H9 (cell line): Measurements from ENCODE around the gene VDR. TPM values are rescaled to one million over a fixed set of nuclear protein-coding genes. Genes with fewer than 3 reads are reported as not detected.

Experiments
- DNase-seq: peaks from one replicate; pipeline ENCODE4 v3.0.0-alpha.2; 2017
- H2AFZ ChIP-seq: one replicate; pipeline ENCODE4 v1.6.1; 2013; ENCODE audit warnings: mild to moderate bottlenecking, low read length, control low read depth, moderate library complexity
- H2AK5ac ChIP-seq: 2 replicates; pipeline ENCODE4 v1.6.1; 2013; ENCODE audit warnings: low read length, control low read depth, mixed read lengths; ENCODE audit not compliant: insufficient read length
- H2BK120ac ChIP-seq: one replicate; pipeline ENCODE4 v1.6.1; 2013; ENCODE audit warnings: low read depth, mild to moderate bottlenecking, low read length, control low read depth, inconsistent platforms; ENCODE audit not compliant: poor library complexity, severe bottlenecking
- H2BK12ac ChIP-seq: 2 replicates; pipeline ENCODE4 v1.6.1; 2013; ENCODE audit warnings: low read length, control low read depth, mixed read lengths, low read depth; ENCODE audit not compliant: insufficient read length
- H2BK15ac ChIP-seq: 2 replicates; pipeline ENCODE4 v1.6.1; 2013; ENCODE audit warnings: low read depth, low read length, control low read depth
- H2BK20ac ChIP-seq: one replicate; pipeline ENCODE4 v1.6.1; 2013; ENCODE audit warnings: low read depth, mild to moderate bottlenecking, low read length, control low read depth, inconsistent platforms; ENCODE audit not compliant: poor library complexity, severe bottlenecking
- H2BK5ac ChIP-seq: 2 replicates; pipeline ENCODE4 v1.6.1; 2013; ENCODE audit warnings: low read length, control low read depth, mixed read lengths; ENCODE audit not compliant: insufficient read length
- H3K14ac ChIP-seq: 2 replicates; pipeline ENCODE4 v1.6.1; 2013; ENCODE audit warnings: low read length, control low read depth; ENCODE audit not compliant: insufficient read depth
- H3K18ac ChIP-seq: 2 replicates; pipeline ENCODE4 v1.6.1; 2013; ENCODE audit warnings: low read depth, mild to moderate bottlenecking, mixed read lengths, low read length, control low read depth; ENCODE audit not compliant: insufficient read length
- H3K23ac ChIP-seq: 2 replicates; pipeline ENCODE4 v1.6.1; 2013; ENCODE audit warnings: low read length, control low read depth, mixed read lengths, low read depth; ENCODE audit not compliant: insufficient read length
- H3K23me2 ChIP-seq: 2 replicates; pipeline ENCODE4 v1.6.1; 2013; ENCODE audit warnings: low read depth, mild to moderate bottlenecking, mixed read lengths, low read length, control low read depth; ENCODE audit not compliant: insufficient read length, poor library complexity, severe bottlenecking
- H3K27ac ChIP-seq: 2 replicates; pipeline ENCODE4 v1.5.1; 2013; ENCODE audit warnings: low read length, control low read depth, mixed read lengths, low read depth; ENCODE audit not compliant: insufficient read length
- H3K27me3 ChIP-seq: 2 replicates; pipeline ENCODE4 v1.6.1; 2013; ENCODE audit warnings: low read length, control low read depth, inconsistent platforms; ENCODE audit not compliant: insufficient read depth
- H3K4ac ChIP-seq: 2 replicates; pipeline ENCODE4 v1.6.1; 2013; ENCODE audit warnings: low read depth, mild to moderate bottlenecking, control low read depth, inconsistent platforms, low read length, moderate library complexity
- H3K4me1 ChIP-seq: 2 replicates; pipeline ENCODE4 v1.6.1; 2013; ENCODE audit warnings: low read length, control low read depth, inconsistent platforms; ENCODE audit not compliant: insufficient read depth
- H3K4me2 ChIP-seq: 2 replicates; pipeline ENCODE4 v1.6.1; 2013; ENCODE audit warnings: low read length, control low read depth, mixed read lengths; ENCODE audit not compliant: insufficient read length, insufficient read depth
- H3K56ac ChIP-seq: 2 replicates; pipeline ENCODE4 v1.6.1; 2013; ENCODE audit warnings: low read depth, mild to moderate bottlenecking, mixed read lengths, low read length, control low read depth; ENCODE audit not compliant: insufficient read length
- H3K79me1 ChIP-seq: 2 replicates; pipeline ENCODE4 v1.6.1; 2013; ENCODE audit warnings: low read depth, mild to moderate bottlenecking, moderate library complexity, low read length, control low read depth, inconsistent platforms; ENCODE audit not compliant: insufficient read depth, poor library complexity, severe bottlenecking
- H3K79me2 ChIP-seq: 2 replicates; pipeline ENCODE4 v1.6.1; 2013; ENCODE audit warnings: low read length, control low read depth, inconsistent platforms; ENCODE audit not compliant: insufficient read depth
- H3K9ac ChIP-seq: 2 replicates; pipeline ENCODE4 v1.6.1; 2013; ENCODE audit warnings: low read length, control low read depth, mixed read lengths; ENCODE audit not compliant: insufficient read length; ENCODE audit errors: extremely low read depth
- H3K9me3 ChIP-seq: one replicate; pipeline ENCODE4 v1.6.1; 2013; ENCODE audit warnings: low read depth, low read length, inconsistent platforms; ENCODE audit not compliant: control insufficient read depth
- H3T11ph ChIP-seq: one replicate; pipeline ENCODE4 v1.6.1; 2013; ENCODE audit warnings: mild to moderate bottlenecking, low read length, control low read depth, inconsistent platforms
- H4K20me1 ChIP-seq: one replicate; pipeline ENCODE4 v1.6.1; 2013; ENCODE audit not compliant: control insufficient read depth, insufficient read length, insufficient read depth
- H4K5ac ChIP-seq: 2 replicates; pipeline ENCODE4 v1.6.1; 2013; ENCODE audit warnings: low read depth, mild to moderate bottlenecking, mixed read lengths, low read length, control low read depth; ENCODE audit not compliant: insufficient read length
- H4K8ac ChIP-seq: replicated peaks from 2 replicates; pipeline ENCODE4 v1.6.1; 2013; ENCODE audit warnings: low read length, control low read depth, mixed read lengths, low read depth; ENCODE audit not compliant: insufficient read length
- H4K91ac ChIP-seq: 2 replicates; pipeline ENCODE4 v1.6.1; 2013; ENCODE audit warnings: low read depth, mild to moderate bottlenecking, moderate library complexity, mixed read lengths, low read length, control low read depth; ENCODE audit not compliant: insufficient read length
- H3K27ac Mint-ChIP-seq, 3 experiments: 2 replicates in 2 of 3; 3 replicates in 1 of 3; pipeline ENCODE4 v1.8.0; 2020 to 2021; ENCODE audit warnings: mixed read lengths in 3 of 3, mild to moderate bottlenecking in 1 of 3, moderate library complexity in 1 of 3
- H3K27me3 Mint-ChIP-seq: 2 replicates; pipeline ENCODE4 v1.8.0; 2021; ENCODE audit warnings: low read depth, mild to moderate bottlenecking, moderate library complexity, mixed read lengths
- H3K36me3 Mint-ChIP-seq, 3 experiments: 2 replicates in 2 of 3; 3 replicates in 1 of 3; pipeline ENCODE4 v1.8.0; 2020 to 2021; ENCODE audit warnings: low read depth in 3 of 3, mixed read lengths in 3 of 3; ENCODE audit not compliant: insufficient read depth in 1 of 3
- H3K4me1 Mint-ChIP-seq, 2 experiments: 2 replicates each; pipeline ENCODE4 v1.8.0; 2020; ENCODE audit warnings: mixed read lengths in 2 of 2
- H3K4me3 Mint-ChIP-seq, 2 experiments: 2 replicates in 1 of 2; 3 replicates in 1 of 2; pipeline ENCODE4 v1.8.0; 2020 to 2021; ENCODE audit warnings: mild to moderate bottlenecking in 2 of 2, mixed read lengths in 2 of 2, moderate library complexity in 1 of 2
- H3K9me3 Mint-ChIP-seq, 2 experiments: 2 replicates in 1 of 2; 3 replicates in 1 of 2; pipeline ENCODE4 v1.8.0; 2020; ENCODE audit warnings: mild to moderate bottlenecking in 2 of 2, mixed read lengths in 2 of 2, moderate library complexity in 1 of 2
- WGBS: extraction: QIAGEN DNeasy Blood & Tissue Kit; methylation state at CpG from one replicate; pipeline ENCODE4 v1.1.7; 2013; ENCODE audit warnings: missing lambda C conversion rate, low lambda C conversion rate, mixed read lengths; ENCODE audit not compliant: insufficient read length; ENCODE audit errors: extremely low coverage; 5-methylcytosine and 5-hydroxymethylcytosine counted together
- total RNA-seq: library from RNA; stranded (reverse); gene quantifications from 2 replicates; pipeline ENCODE4 v1.2.1, GENCODE V29; 2021
- TF ChIP-seq, protein P1 (sequence below): fragments of 200-600 bp; sonication (generic); conservative IDR thresholded peaks from 3 replicates; pipeline ENCODE4 v1.8.0; 2021; ENCODE audit warnings: antibody characterized with exemption, mild to moderate bottlenecking

VDR gene
- total RNA-seq, 1 experiment from 2014 or later = 0.61 TPM

DNA sequence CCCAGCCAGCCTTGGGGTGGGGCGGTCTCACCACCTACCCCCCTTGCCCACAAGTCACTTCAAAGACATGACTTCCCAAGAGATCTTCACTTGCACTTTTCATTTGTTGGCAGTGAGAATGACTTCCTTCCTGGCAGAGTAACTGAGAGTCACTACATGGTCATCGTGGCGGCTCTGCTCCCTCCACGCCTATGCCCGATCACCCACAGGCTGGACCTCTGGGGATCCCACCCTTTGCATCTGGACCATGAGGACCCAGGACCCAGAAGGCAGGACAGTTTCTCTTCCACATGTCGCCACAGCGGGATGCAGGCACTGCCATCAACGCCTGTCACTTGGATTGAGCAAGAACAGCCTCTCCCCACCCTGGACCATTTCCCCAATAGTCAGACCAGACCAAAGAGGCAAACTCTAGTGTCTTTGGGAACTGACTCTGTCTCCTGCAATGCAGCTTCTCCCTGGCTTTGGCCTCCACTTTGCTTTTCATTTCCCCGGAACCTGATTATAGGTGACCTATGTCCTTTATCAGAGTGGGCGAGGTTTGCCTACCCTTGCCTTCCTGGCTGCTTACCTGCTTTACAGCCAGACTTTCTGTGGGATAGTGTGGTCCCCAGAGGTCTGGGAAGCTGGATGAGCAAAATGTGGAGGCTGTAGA is 3.6 kb downstream of the VDR start:
- Histone ChIP-seq H2BK20ac (no peak overlapping the region), H3K4ac (no peak overlapping the region), H2BK15ac (no peak overlapping the region), H3K23me2 (peaks cover 12% of the 10 kb centered on the region), H4K20me1 (no peaks in the 10 kb centered on the region), H4K5ac (no peak overlapping the region), H3K4me2 (no peak overlapping the region), H2AK5ac (no peak overlapping the region), H3K79me2 (no peaks in the 10 kb centered on the region), H3T11ph (no peak overlapping the region), H3K18ac (no peak overlapping the region), H3K23ac (no peak overlapping the region), H3K79me1 (no peaks in the 10 kb centered on the region), H3K27ac (no peak overlapping the region), H3K9ac (no peak overlapping the region), H3K4me1 (peaks cover 2% of the 10 kb centered on the region), H4K8ac (no peak overlapping the region), H3K27me3 (peaks cover 19% of the 10 kb centered on the region; the same call in 1 of the 2 replicates), H2BK5ac (no peak overlapping the region), H2BK12ac (no peak overlapping the region), H3K9me3 (no peaks in the 10 kb centered on the region), H3K56ac (no peak overlapping the region), H2AFZ (no peak overlapping the region), H4K91ac (no peak overlapping the region), H3K14ac (no peak overlapping the region), H2BK120ac (no peak overlapping the region)
- Mint-ChIP-seq H3K27me3 (peaks cover 86% of the 10 kb centered on the region), H3K36me3 (no peaks in the 10 kb centered on the region), H3K4me3 (no peak overlapping the region), H3K27ac (no peak overlapping the region), H3K9me3 (no peaks in the 10 kb centered on the region), H3K4me1 (peaks cover 23 to 26% of the 10 kb centered on the region in 2 experiments)
- TF ChIP-seq, protein P1, sequence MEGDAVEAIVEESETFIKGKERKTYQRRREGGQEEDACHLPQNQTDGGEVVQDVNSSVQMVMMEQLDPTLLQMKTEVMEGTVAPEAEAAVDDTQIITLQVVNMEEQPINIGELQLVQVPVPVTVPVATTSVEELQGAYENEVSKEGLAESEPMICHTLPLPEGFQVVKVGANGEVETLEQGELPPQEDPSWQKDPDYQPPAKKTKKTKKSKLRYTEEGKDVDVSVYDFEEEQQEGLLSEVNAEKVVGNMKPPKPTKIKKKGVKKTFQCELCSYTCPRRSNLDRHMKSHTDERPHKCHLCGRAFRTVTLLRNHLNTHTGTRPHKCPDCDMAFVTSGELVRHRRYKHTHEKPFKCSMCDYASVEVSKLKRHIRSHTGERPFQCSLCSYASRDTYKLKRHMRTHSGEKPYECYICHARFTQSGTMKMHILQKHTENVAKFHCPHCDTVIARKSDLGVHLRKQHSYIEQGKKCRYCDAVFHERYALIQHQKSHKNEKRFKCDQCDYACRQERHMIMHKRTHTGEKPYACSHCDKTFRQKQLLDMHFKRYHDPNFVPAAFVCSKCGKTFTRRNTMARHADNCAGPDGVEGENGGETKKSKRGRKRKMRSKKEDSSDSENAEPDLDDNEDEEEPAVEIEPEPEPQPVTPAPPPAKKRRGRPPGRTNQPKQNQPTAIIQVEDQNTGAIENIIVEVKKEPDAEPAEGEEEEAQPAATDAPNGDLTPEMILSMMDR = no peak
- DNase-seq = no peak
- no CpG with 5 or more reads among the region's 10 CpGs for WGBS
